GM18508 (cell line): ENCODE data around the gene FOXP4.

Source experiments
- ATAC-seq: cut with Tn5 transposase; IDR thresholded peaks from one replicate; pipeline ENCODE4 v1.9.1; 2021; ENCODE audit warnings: moderate number of reproducible peaks; ENCODE audit not compliant: insufficient read depth, unreplicated experiment

Gene FOXP4

GRCh38 chr6:41640426-41640825 is 94.2 kb downstream of the FOXP4 start:
- no peak for ATAC-seq

GRCh38 chr6:41641352-41641925 is 95.3 kb downstream of the FOXP4 start:
- no peak for ATAC-seq

GRCh38 chr6:41642090-41642959 is 96.1 kb downstream of the FOXP4 start:
- ATAC-seq = no peak

- no peak for ATAC-seq
Measured at GRCh38 chr6:41642960-41643898, 97.0 kb downstream of the FOXP4 start.

GRCh38 chr6:41643899-41644269 is 97.7 kb downstream of the FOXP4 start:
- no peak for ATAC-seq

- no peak for ATAC-seq
Measured at GRCh38 chr6:41644297-41644879, 98.2 kb downstream of the FOXP4 start.

GRCh38 chr6:41645007-41645618 is 98.9 kb downstream of the FOXP4 start:
- ATAC-seq = no peak

GRCh38 chr6:41646026-41646795 is 100.0 kb downstream of the FOXP4 start:
- ATAC-seq = no peak

GRCh38 chr6:41647061-41647511 is 100.9 kb downstream of the FOXP4 start:
- ATAC-seq = no peak

GRCh38 chr6:41648070-41648585 is 101.9 kb downstream of the FOXP4 start:
- ATAC-seq = no peak

- no peak for ATAC-seq
Measured at GRCh38 chr6:41648921-41649320, 102.7 kb downstream of the FOXP4 start.

GRCh38 chr6:41649596-41649995 is 103.4 kb downstream of the FOXP4 start:
- ATAC-seq = no peak

GRCh38 chr6:41650120-41650519 is 103.9 kb downstream of the FOXP4 start:
- ATAC-seq = no peak

- no peak for ATAC-seq
Measured at GRCh38 chr6:41651246-41651961, 105.2 kb downstream of the FOXP4 start.
